Measurements from ENCODE around the gene GTF3C1.
"Not testable (repeated sequence)": the region's sequence is repeated elsewhere in the genome, so short reads cannot be mapped to it uniquely, and the experiment has no call there.

GTF3C1 gene

GRCh38 chr16:27464626-27465482 is 84.9 kb downstream of the GTF3C1 start:
- in situ Hi-C loops (cut with HindIII; ENCODE audit: low sequenced_read_pairs) = no loop called here

GRCh38 chr16:27463741-27464591 is 85.7 kb downstream of the GTF3C1 start:
- in situ Hi-C loops (cut with HindIII; ENCODE audit: low sequenced_read_pairs) = no loop called here

GRCh38 chr16:27462846-27463682 is 86.6 kb downstream of the GTF3C1 start:
- in situ Hi-C loops (cut with HindIII; ENCODE audit: low sequenced_read_pairs) = no loop called here

GRCh38 chr16:27462200-27462845 is 87.4 kb downstream of the GTF3C1 start:
- in situ Hi-C loops (cut with HindIII; ENCODE audit: low sequenced_read_pairs) = no loop called here

GRCh38 chr16:27461483-27462171 is 88.1 kb downstream of the GTF3C1 start:
- in situ Hi-C loops (cut with HindIII; ENCODE audit: low sequenced_read_pairs) = no loop called here

GRCh38 chr16:27460663-27461482 is 88.8 kb downstream of the GTF3C1 start:
- in situ Hi-C loops (cut with HindIII; ENCODE audit: low sequenced_read_pairs) = no loop called here

- in situ Hi-C loops (cut with HindIII; ENCODE audit: low sequenced_read_pairs) = no loop called here
Measured at GRCh38 chr16:27460213-27460612, 89.5 kb downstream of the GTF3C1 start.

GRCh38 chr16:27458987-27459688 is 90.6 kb downstream of the GTF3C1 start:
- in situ Hi-C loops (cut with HindIII; ENCODE audit: low sequenced_read_pairs) = no loop called here

GRCh38 chr16:27458258-27458657 is 91.5 kb downstream of the GTF3C1 start:
- in situ Hi-C loops (cut with HindIII; ENCODE audit: low sequenced_read_pairs) = no loop called here

- in situ Hi-C loops (cut with HindIII; ENCODE audit: low sequenced_read_pairs) = not testable (repeated sequence)
Measured at GRCh38 chr16:27457605-27457900, 92.2 kb downstream of the GTF3C1 start.

GRCh38 chr16:27455700-27456099 is 94.0 kb downstream of the GTF3C1 start:
- in situ Hi-C loops (cut with HindIII; ENCODE audit: low sequenced_read_pairs) = no loop called here

- in situ Hi-C loops (cut with HindIII; ENCODE audit: low sequenced_read_pairs) = loop anchor here (5.0 kb wide), 1 partner anchor 86 kb away; no protein-coding TSS in a partner anchor
Measured at GRCh38 chr16:27453494-27453825, 96.3 kb downstream of the GTF3C1 start.

GRCh38 chr16:27452569-27453493 is 96.9 kb downstream of the GTF3C1 start:
- in situ Hi-C loops (cut with HindIII; ENCODE audit: low sequenced_read_pairs) = loop anchor here (5.0 kb wide), 1 partner anchor 86 kb away; no protein-coding TSS in a partner anchor

- in situ Hi-C loops (cut with HindIII; ENCODE audit: low sequenced_read_pairs) = loop anchor here (5.0 kb wide), 1 partner anchor 83 kb away; no protein-coding TSS in a partner anchor
Measured at GRCh38 chr16:27450196-27450549, 99.5 kb downstream of the GTF3C1 start.

GRCh38 chr16:27449434-27450195 is 100.1 kb downstream of the GTF3C1 start:
- in situ Hi-C loops (cut with HindIII; ENCODE audit: low sequenced_read_pairs) = loop anchor here (5.0 kb wide), 1 partner anchor 82 kb away; no protein-coding TSS in a partner anchor

GRCh38 chr16:27448532-27449433 is 100.9 kb downstream of the GTF3C1 start:
- in situ Hi-C loops (cut with HindIII; ENCODE audit: low sequenced_read_pairs) = no loop called here
